SKM-1 (cell line): Measurements from ENCODE around the gene OR4D1.

Experiments used
- DNase-seq: peaks from one replicate; lab custom pipeline; 2025; ENCODE audit not compliant: unreplicated experiment; lab: John Stamatoyannopoulos, UW

OR4D1 gene

DNA sequence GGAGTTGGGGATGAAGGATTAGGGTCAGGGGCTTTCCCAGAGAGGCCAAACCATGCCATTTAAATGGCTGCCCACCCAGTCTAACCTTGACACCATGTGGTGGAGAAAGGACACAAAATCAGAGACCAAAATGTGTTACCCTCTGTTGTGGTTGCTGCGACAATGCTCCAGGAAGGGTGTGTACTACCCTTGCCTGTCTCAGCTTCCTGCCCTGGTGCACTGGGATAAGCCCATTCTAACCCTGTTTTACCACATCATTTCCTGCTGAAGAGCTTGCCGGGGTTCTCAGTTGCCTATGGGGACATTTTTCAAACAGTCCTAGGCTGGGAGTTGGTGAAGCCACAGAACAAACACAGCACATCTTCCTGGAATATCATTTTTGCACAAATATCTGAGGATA lies 4.9 kb downstream of the OR4D1 start:
- DNase-seq, result no peak

DNA sequence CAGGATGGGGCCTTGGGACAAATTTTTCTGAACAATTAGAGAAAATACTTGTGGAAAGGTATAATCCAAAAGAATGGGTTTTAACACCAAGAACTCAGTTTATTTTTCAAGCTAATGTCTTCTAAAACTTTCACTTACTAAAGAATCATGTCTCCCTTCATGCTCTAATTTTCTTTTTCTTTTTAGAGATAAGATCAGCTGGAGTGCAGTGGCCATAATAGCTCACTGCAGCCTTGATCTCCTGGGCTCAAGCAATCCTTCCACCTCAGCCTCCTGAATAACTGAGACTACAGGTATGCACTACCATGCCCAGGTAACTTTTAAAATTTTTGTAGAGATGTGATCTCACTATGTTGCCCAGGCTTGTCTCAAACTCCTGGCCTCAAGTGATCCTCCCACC lies 5.5 kb downstream of the OR4D1 start:
- DNase-seq, result no peak

DNA sequence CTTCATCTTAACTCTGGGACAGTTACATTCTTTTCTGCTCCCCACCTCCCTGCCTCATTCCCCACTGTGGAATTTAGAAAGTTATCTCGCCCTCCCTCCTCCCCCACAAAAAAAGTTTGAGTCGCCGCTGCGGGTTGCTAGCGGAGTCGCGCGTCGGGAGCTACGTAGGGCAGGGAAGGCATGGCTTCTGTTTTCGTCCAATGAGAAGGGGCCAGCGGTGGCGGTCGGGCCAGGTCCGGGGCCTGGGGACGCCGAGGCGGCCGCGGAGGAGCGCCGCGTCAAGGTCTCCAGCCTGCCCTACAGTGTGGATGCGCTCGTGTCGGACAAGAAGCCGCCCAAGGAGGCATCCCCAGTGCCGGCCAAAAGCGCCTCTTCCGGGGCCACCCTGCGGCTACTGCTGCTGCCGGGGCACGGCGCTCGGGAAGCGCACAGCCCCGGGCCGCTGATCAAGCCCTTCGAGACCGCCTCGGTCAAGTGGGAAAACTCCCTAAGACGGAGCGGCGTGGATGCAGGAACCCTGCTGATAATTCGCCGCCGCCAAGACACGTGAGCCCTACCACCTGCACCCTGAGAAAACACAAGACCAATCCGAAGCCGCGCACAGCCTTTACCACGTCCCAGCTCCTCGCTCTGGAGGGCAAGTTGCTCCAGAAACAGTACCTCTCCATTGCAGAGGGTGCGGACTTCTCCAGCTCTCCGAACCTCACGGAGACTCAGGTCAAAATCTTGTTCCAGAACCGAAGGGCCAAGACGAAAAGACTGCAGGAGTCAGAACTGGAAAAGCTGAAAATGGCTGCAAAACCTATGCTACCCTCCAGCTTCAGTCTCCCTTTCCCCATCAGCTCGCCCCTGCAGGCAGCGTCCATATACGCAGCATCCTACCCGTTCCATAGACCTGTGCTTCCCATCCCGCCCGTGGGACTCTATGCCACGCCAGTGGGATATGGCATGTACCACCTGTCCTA lies 8.9 kb downstream of the OR4D1 start:
- no peak for DNase-seq

DNA sequence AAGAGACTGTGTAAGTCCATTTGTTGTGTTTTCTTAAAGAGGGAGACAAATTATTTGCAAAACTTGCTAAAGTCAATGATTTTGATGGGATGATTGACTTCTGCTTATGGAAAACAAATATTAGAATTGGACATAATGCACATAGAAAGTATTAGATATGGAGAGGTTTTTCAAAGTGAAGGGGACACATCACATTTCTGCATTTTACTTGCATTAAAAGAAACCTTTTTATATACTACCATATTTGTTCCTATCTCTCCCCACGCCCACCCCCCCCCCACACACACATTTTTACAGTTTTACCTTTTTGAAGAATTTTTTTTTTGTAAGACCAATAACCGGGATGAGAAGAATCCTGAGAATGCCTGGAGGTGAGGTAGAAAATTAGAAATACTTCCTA lies 10.0 kb downstream of the OR4D1 start:
- no peak for DNase-seq

DNA sequence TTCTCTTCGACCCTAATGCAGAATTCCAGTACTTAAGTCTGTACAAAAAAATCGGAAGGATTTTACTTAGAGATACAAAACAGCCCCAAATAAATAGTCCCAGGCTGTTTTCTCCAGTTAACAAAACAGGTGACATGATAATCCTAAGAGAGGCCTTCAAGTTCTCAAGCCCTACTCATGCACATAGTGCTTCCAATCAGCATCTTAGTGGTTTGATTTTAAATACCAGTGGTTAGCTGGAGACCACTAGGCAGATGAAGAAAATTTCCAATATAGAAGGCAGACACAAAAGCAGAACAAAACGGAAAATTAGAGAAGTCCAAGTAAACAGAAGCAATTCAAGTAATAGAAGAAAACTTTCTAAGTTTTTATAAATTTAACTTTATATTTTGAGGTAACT lies 13.4 kb downstream of the OR4D1 start:
- DNase-seq, result no peak

DNA sequence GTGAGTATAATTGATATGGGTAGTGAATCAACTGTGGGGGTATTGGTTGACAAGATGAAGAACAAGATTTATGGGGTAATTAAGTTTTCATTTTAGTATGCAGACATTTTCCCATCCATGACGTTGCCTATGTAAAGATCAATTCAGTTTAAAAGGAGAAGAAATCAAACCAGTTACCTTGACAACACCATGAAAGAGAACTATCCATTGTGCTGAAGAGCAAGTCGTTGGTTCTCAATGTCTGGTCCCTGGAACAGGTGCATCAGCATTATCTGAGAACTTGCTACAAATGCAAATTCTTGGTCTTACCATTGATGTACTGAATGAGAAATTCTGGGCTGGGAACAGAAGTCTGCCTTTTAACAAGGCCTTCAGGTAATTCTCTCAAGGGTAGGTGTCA lies 17.8 kb downstream of the OR4D1 start:
- no peak for DNase-seq

DNA sequence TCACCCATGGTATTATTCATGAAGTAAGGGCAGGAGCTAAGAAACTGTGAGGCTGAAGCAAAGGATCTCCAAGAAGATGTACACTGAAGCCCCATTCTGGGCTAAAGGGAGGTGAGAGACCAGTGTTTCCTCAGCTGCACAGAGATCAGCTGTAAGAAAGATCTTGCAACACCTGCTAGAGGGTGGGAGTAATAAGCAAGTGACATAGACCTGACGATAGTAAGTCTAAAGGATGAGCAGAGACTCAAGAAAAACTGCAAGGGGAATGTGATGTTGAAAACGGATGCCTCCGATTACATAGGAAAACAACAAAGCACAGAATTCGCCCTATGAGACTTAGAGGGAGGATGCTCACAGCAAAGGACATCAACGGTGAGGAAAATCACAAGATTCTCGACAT lies 18.5 kb downstream of the OR4D1 start, which contains the start of gene OR4D2:
Gene OR4D2 (plus strand): TSS at position 301 of the 400 bp plus-strand sequence. CDS start 2,674 bp downstream, outside the sequence.
- DNase-seq, result no peak

DNA sequence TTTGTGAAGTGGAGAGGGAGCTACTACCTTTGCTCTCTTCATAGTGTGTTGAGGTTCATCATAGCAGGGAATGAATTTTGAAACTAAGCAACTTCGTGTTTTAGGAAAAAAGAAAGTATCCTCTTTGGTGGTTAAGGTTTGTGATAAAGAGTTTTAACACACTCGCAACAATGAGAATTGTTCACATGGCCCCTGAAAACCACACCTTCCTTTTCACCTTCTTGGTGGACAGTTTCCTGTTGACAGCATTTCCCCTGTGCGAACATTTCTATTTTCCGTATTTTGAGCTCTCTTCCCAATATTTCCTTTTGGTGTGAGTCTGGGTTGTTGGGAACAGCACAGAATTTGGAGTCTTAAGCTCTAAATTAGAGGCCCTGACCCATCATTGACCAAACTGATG lies 22.4 kb downstream of the OR4D1 start:
- DNase-seq, result no peak

DNA sequence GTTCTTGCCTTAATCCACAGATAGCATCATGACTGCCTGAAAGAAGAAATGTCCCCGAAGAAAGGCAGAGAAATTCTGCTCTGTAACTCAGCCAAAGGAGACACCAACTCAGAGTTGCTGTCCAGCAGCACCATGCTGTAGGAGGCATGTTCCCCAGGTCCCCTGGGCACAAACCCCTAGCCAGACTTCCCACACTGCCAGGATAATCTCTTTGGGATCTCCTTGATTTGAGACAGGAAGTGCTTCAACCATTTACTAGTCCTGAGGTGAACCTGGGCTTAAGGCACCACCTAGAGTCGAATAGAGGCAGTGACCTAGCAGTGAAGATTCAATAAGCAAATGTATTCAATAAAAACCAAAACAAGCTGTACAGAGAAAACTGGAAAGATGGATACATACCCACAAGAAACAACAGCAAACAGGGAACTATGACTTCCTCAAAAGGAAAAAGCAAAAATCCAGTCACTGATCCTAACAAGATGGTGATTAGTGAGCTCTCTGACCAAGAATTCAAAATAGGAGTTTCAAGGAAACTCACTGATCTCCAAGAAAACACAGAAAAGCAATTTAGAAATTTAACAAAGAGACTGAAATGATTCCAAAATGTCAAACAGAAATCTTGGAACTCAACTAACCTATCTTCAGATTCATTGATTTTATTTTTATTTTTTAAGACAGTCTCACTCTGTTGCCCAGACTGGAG lies 24.3 kb downstream of the OR4D1 start:
- no peak for DNase-seq

DNA sequence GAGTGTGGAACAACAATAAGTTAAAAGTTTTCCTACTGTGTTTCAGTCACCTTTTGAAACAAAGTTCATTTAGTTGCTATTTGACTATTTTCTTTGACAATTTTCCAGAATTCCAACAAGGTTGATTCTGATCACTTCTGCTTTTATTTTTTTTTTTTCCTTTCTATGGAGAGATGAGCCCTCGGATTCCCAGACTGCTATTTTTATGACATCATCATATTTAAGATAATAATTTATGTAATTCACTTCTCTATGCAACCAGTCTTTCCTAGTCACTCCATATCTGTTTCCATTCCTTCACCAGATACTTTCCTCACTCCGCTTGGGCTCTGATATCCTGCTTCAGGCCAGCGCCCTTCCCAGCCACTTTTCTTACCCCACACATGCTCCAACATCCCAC lies 26.7 kb downstream of the OR4D1 start:
- no peak for DNase-seq

DNA sequence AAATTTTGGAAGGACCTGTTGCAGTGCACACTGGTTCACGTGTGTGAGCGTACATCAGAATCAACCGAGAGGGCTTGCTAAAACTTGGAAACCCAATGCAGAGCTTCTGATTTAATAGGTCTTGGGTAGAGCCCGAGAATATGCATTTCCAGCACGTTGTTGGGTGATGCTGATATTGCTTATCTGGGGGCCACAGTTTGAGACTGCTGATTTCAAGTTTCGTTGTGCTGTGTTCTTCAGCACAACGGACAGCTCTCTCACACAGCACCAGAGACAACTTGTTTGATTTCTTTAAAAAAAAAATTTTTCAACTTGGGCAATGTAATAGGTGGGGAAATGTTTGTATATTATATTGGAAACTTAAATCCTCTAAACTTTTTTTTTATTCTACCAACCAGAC lies 28.0 kb downstream of the OR4D1 start:
- DNase-seq, result no peak

DNA sequence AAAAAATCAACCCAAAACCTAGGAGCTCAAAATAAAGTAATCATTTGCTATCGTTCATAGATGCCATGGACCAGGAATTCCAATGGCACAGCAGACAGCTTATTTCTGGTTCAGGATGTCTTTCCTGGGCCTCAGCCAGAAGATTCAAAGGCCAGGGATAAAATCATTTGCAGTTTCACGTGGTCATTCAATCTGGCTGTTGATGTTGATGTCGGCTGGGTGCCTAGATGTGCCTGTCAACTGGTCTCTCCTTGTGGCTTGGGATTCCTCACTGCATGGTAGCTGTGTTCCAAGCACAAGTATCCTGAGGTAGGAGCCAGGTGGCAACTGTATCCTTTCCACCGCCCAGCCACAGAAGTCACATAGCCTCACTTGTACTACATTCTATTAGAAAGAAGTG lies 33.6 kb downstream of the OR4D1 start:
- no peak for DNase-seq

DNA sequence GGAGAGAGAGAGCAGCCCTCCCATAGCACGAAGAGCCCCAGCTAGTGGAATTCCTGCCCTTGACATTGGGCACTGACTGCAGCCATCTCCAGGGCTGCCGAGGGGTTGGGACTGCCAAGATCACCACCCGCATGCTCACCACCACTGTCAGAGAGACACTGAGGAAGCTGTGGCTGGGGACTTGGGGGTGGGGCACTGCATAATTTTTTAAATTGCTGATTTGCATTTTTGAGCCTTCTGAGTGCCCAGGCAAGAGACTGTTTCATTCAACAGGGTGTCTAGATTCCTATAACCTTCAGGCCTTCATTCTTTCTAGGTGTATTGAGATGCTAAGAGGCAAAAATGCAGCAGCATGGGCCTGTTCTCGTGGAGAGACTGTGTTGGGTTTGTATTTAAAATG lies 35.3 kb downstream of the OR4D1 start:
- no peak for DNase-seq

DNA sequence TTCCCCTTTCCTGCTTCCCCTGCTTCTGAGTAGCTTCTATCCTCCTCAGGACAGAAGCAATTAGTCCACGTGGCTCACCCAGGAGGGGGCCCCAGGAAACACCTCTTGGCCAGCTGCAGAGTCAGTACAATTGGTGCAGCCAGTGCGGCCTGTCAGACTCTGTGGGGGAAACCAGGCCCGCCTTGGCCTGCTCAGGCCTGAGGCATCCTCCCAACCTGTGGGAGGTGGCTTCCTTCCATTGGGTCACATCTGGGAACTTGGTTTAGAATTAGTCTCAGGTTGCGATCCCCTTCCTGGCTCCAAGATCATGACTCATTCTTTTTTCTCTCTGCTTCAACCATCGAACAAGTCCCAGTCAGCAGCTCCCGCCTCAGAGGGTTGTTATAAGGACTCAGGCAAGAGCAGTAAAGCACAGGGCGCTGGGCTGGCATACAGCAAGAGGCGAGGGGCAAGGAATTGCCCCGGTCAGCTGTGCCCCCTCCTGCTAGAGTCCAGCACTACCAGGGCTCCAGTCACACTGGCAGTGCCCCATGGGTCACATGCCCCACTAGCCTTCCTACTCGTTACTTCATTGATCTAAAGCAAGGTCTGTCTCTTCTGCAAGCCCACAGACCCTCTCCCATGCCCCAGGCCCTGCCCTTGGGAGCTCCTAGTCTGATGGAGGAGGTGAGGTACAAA lies 36.3 kb downstream of the OR4D1 start:
- DNase-seq, result peak; percentile 28

DNA sequence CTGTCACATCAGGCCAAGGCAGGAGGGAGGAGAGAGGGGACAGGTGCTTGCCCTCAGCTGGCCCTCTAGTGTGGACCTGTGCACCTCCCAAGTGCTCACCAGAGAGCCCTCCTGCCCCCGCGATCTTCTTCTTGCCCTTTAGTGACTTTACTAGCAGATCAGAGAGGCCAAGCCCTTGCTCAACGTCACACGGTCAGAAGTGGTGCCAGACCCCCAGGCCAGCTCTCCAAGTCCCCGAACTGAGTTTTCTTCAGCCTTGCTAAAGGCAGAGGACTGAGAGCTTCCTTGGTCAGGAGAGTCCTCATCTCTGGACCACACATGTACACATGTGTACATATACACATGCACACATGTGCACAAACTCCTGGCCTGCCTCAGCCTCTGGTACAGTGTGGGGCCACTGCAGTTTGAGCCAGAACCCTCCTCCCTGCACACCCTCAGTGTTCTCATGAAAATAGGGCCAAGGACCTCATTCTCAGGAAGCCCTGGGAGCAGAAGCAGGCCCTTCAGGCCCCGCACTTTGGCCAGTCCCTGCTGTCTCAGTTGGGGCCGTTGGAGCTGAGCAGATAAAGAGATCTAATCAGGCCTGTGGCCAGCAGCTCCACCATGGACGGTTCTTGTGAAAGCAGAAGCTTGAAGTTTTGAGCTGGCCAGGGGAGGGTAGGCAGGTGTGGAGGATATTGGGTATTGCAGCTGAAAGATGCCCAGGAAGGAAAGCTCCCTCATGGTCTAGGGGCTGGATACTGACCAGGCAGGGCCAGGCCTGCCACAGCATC lies 37.0 kb downstream of the OR4D1 start:
- DNase-seq, result no peak

DNA sequence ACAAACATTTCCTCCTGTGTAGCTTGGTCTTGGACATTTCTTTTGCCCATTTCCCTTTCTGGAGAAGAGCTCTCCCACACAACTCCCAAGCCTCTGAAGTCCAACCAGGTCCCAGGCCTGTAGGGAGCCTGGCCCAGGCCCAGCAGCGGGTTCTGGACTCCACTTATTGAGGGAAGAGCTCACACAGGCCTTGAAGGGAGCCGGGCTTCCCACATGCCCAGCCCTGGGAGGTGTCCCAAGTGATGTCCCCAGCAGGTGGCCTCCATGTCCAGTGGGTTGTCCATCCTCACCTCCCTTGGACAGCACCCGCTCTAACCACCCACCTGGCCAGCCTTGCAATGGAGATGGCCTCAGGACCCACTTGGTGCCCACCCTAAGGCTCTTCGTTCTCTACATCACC lies 38.4 kb downstream of the OR4D1 start:
- no peak for DNase-seq

DNA sequence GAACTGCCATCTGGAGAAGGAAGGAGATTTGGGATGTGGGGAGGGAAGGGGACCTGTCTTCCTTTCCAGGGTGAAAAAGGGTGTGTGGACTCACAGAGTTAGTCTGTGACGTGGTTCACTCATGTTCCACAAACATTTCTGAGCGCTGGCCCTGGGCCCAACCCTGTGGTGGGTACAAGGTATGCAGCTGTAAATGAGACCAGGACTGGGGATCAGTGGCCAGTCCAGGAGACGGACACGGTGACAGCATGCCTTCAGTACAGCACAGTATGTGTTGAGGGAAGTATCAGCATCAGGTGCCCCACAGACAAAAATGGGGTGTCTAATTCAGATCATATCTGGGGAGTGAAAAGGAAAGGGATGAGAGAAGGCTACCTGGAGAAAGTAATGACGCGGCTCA lies 38.9 kb downstream of the OR4D1 start:
- DNase-seq, result no peak

DNA sequence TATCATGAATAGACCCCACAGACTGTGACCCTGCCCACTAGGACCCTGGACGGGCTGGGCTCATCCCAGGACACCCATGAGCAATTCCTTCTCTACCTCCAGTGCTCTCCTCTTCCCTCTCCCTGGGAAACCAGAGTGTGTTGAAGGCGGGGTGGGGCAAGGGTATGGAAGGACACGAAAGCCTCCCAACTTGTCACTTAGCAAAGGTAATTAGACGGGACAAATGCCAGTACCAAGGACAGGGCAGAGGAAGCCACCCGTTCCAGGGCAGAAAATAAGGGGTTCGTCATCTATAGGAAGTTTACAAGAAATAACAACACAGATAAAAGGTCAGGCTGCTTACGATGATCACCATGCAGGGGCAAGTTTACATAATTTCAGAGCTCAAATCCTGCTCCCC lies 39.5 kb downstream of the OR4D1 start:
- no peak for DNase-seq

DNA sequence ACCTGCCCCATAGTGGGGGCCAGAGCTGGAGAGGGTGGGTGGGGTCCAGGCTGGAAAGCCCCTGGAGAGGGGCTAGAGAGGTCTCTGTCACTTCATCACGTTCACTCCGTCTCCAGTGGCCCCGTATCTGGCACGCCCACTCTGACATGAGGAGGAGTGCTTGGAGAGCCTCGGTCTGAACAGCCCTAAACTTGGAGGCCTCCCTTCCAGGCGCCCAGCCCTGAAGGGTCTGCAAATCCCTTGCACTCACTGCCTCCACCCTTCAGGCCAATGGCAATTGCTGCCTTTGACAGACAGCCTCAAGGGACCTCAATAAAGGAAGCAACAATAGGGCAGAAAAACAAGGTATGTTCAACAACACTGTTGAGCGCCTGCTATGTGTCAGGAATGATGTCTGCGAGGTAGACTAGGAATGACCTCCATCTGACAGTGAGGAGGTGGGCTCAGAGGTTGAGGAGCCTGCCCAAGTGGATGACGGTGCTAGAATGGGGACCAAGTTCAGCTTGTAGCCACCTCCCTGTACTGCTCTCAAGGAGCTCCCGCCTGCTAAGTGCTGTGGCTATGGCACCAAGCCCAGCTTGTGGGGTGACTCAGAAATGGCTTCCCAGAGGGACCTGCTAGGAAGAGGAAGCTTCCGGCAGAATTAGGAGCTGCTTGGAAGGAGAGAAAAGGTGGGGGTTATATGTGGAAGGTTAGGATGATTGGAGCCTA lies 41.4 kb downstream of the OR4D1 start:
- DNase-seq, result no peak

DNA sequence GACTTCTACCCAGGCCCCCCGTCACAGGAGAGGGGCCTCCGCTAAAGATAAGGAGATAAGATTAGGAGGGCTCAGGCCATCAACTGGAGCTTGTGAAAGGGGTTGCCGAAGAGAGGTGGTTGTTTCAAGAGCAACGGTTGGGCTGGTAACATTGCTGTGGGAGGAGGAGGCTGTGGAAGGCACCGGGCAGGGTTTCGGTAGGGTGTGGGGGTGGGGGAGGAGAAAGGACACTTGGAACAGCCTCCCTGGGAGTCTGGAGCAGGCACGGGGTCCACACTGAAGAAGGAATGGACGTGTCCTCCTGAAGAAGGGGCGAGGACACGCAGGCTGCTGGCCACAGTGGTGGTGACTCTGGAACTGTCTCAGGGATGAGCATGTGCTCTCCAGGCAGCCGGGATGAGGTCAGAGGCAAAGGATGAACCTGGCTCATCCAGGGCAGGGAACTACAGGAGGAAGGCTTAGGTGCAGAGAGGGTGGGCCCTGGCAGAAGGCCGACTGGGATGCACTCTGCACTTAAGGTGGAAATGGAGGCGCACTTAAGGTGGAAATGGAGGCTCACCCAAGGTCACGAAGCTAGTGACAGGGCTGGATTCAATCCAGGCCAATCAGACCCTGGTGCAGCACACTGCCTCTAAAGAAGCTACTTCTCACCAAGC lies 43.2 kb downstream of the OR4D1 start:
- DNase-seq, result no peak
